Lung (tissue), 12 donors: ENCODE results near the gene ZNF75A. TPM values are rescaled to one million over a fixed set of nuclear protein-coding genes. Genes with fewer than 3 reads are reported as not detected.

Experiments used
- ATAC-seq: fragments of 200-7000 bp; cut with Tn5 transposase; one replicate; pipeline ENCODE4 v1.9.1; 2020; ENCODE audit warnings: moderate number of reproducible peaks; ENCODE audit not compliant: insufficient read depth, low FRiP score
- DNase-seq, 3 donors: peaks; one replicate each; pipeline ENCODE4 v3.0.0-alpha.2; 2013 to 2017
- H3K27ac ChIP-seq, 2 donors: one replicate each; pipeline ENCODE4 v1.5.1; 2013; ENCODE audit warnings: mild to moderate bottlenecking in 2 of 2, moderate library complexity in 2 of 2, control low read depth in 1 of 2, inconsistent platforms in 1 of 2, low read depth in 1 of 2, low read length in 1 of 2
- H3K27me3 ChIP-seq, 3 donors: one replicate each; pipeline ENCODE4 v1.5.1; 2013; ENCODE audit warnings: low read length in 2 of 3; ENCODE audit not compliant: control insufficient read depth in 3 of 3, insufficient read depth in 3 of 3
- H3K36me3 ChIP-seq, 4 donors: one replicate each; pipeline ENCODE4 v1.5.1; 2013; ENCODE audit warnings: low read length in 4 of 4, mild to moderate bottlenecking in 1 of 4, moderate library complexity in 1 of 4; ENCODE audit not compliant: control insufficient read depth in 4 of 4, insufficient read depth in 4 of 4
- H3K4me1 ChIP-seq, 5 donors: one replicate each; pipeline ENCODE4 v1.5.1; 2013; ENCODE audit warnings: low read length in 5 of 5, mild to moderate bottlenecking in 2 of 5, moderate library complexity in 1 of 5; ENCODE audit not compliant: control insufficient read depth in 5 of 5, insufficient read depth in 5 of 5
- H3K4me3 ChIP-seq: one replicate; pipeline ENCODE4 v1.5.1; 2013; ENCODE audit warnings: mild to moderate bottlenecking, control low read depth, moderate library complexity
- H3K9ac ChIP-seq, 2 donors: one replicate each; pipeline ENCODE4 v1.5.1; 2013; ENCODE audit warnings: low read length in 2 of 2, control low read depth in 1 of 2; ENCODE audit not compliant: insufficient read depth in 1 of 2
- H3K9me3 ChIP-seq, 4 donors: one replicate each; pipeline ENCODE4 v1.5.1; 2013; ENCODE audit warnings: low read length in 3 of 4, mild to moderate bottlenecking in 1 of 4, moderate library complexity in 1 of 4; ENCODE audit not compliant: control insufficient read depth in 4 of 4, insufficient read depth in 3 of 4
- CTCF ChIP-seq: IDR thresholded peaks from 2 replicates; pipeline ENCODE4 v1.5.1; 2012; ENCODE audit warnings: mild to moderate bottlenecking; ENCODE audit errors: control extremely low read depth, extremely low read depth
- WGBS, 2 donors: extraction: QIAGEN DNeasy Blood & Tissue Kit; methylation state at CpG; one replicate each; pipeline ENCODE4 v1.1.7; 2013; 5-methylcytosine and 5-hydroxymethylcytosine counted together
- polyA plus RNA-seq, 2 donors: library from polyadenylated mRNA; stranded (reverse); fragments of 200-250 nt; gene quantifications; one replicate each; pipeline ENCODE4 v1.2.1, GENCODE V29; 2013
- total RNA-seq, 2 donors: library from RNA; depleted of rRNA in 1 of 2; stranded (reverse); fragments of >200 nt in 1 of 2; gene quantifications; one replicate each; pipeline ENCODE4 v1.2.1, GENCODE V29; 2014 to 2021
- donor health status: control.
- donor health status: control.
- donor health status: Bipolar disorder and iron deficiency.
- donor health status: healthy.
- donor health status: DM: yes; HTN: yes; CAD: no.

The ZNF75A gene
- total and polyA plus RNA-seq, 4 donors = 11.3 to 35.1 (median 21.4) TPM

- H3K9ac ChIP-seq = no peak overlapping the region
- H3K4me1 ChIP-seq = no peaks in the 10 kb centered on the region
- peaks cover 0 to 12% (median under 1%) of the 10 kb centered on the region in 4 donors for H3K9me3 ChIP-seq
- DNase-seq = no peak
- no peak overlapping the region for H3K27ac ChIP-seq
- no peak overlapping the region for H3K4me3 ChIP-seq
- 87 to 88% methylated on average over 10 of the region's 10 CpGs for WGBS, 2 donors
- H3K27me3 ChIP-seq = peaks cover 0 to 2% (median 0%) of the 10 kb centered on the region in 3 donors
- H3K36me3 ChIP-seq = no peaks in the 10 kb centered on the region
- TF ChIP-seq CTCF = no peak
- ATAC-seq = no peak
Measured at GRCh38 chr16:3356118-3356517, 50.8 kb downstream of the ZNF75A start.

GRCh38 chr16:3358871-3359270 lies 53.6 kb downstream of the ZNF75A start:
- 28 to 50% methylated on average over 1 of the region's 1 CpG for WGBS, 2 donors
- ATAC-seq (no peak), DNase-seq (no peak)
- no peak overlapping the region for H3K4me3 ChIP-seq
- peaks cover 0 to 5% (median 0%) of the 10 kb centered on the region in 3 donors for H3K27me3 ChIP-seq
- H3K27ac ChIP-seq = no peak overlapping the region
- no peak overlapping the region for H3K9ac ChIP-seq
- peaks cover 0 to 13% (median 1%) of the 10 kb centered on the region in 4 donors for H3K9me3 ChIP-seq
- H3K36me3 ChIP-seq = no peaks in the 10 kb centered on the region
- no peaks in the 10 kb centered on the region for H3K4me1 ChIP-seq
- no peak for TF ChIP-seq CTCF

- no peak for ATAC-seq
- peaks cover 0 to 5% (median 0%) of the 10 kb centered on the region in 3 donors for H3K27me3 ChIP-seq
- H3K9ac ChIP-seq = no peak overlapping the region
- H3K4me1 ChIP-seq = peaks cover 0 to 5% (median 0%) of the 10 kb centered on the region in 5 donors
- no peak for DNase-seq
- no peak overlapping the region for H3K27ac ChIP-seq
- H3K36me3 ChIP-seq = no peaks in the 10 kb centered on the region
- H3K4me3 ChIP-seq = no peak overlapping the region
- no peak for TF ChIP-seq CTCF
- H3K9me3 ChIP-seq = peaks cover 0 to 22% (median 5%) of the 10 kb centered on the region in 4 donors
Measured at GRCh38 chr16:3362931-3363330, 57.6 kb downstream of the ZNF75A start.

- Histone ChIP-seq H3K36me3 (no peaks in the 10 kb centered on the region), H3K4me3 (no peak overlapping the region), H3K27me3 (peaks cover 0 to 5% (median 0%) of the 10 kb centered on the region in 3 donors), H3K27ac (no peak overlapping the region), H3K4me1 (peaks cover 0 to 5% (median 0%) of the 10 kb centered on the region in 5 donors), H3K9ac (no peak overlapping the region), H3K9me3 (peaks cover 0 to 24% (median 5%) of the 10 kb centered on the region in 4 donors)
- DNase-seq = no peak
- whole genome bisulfite sequencing, 2 donors = 91 to 99% methylated on average over 7 of the region's 7 CpGs
- no peak for TF ChIP-seq CTCF
- ATAC-seq = no peak
Measured at GRCh38 chr16:3363793-3364192, 58.5 kb downstream of the ZNF75A start.
